ENCODE results near the gene TRIM41.
"Not testable (repeated sequence)": the region's sequence is repeated elsewhere in the genome, so short reads cannot be mapped to it uniquely, and the experiment has no call there.

The TRIM41 gene

GRCh38 chr5:181223058-181223728 lies at the start of gene TRIM41:
TSS of gene TRIM41 (plus strand) at chr5:181223281. CDS start at chr5:181224000, 719 bp downstream.
- DNase-seq, result peak; percentile 99

GRCh38 chr5:181173420-181174342 lies 49.4 kb upstream of the TRIM41 start:
- DNase-seq, result peak; percentile 60

- no peak for DNase-seq
Observed at GRCh38 chr5:181176254-181176952, 46.7 kb upstream of the TRIM41 start.

- DNase-seq, result not testable (repeated sequence)
Observed at GRCh38 chr5:181177559-181177958, 45.5 kb upstream of the TRIM41 start.

GRCh38 chr5:181181650-181182565 lies 41.2 kb upstream of the TRIM41 start:
- peak; percentile 74 for DNase-seq

- no peak for DNase-seq
Observed at GRCh38 chr5:181182651-181183050, 40.4 kb upstream of the TRIM41 start.

- no peak for DNase-seq
Observed at GRCh38 chr5:181184845-181185216, 38.2 kb upstream of the TRIM41 start.

- no peak for DNase-seq
Observed at GRCh38 chr5:181185560-181185959, 37.5 kb upstream of the TRIM41 start.

- DNase-seq, result no peak
Observed at GRCh38 chr5:181186022-181186421, 37.1 kb upstream of the TRIM41 start.

GRCh38 chr5:181186986-181187499 lies 36.0 kb upstream of the TRIM41 start:
- no peak for DNase-seq

GRCh38 chr5:181187500-181188213 lies 35.4 kb upstream of the TRIM41 start:
- peak; percentile 64 for DNase-seq

- DNase-seq, result peak; percentile 81
Observed at GRCh38 chr5:181188700-181189362, 34.2 kb upstream of the TRIM41 start.

GRCh38 chr5:181189363-181189961 lies 33.6 kb upstream of the TRIM41 start:
- DNase-seq, result no peak

- peak; percentile 26 for DNase-seq
Observed at GRCh38 chr5:181189962-181190710, 32.9 kb upstream of the TRIM41 start.

GRCh38 chr5:181190711-181191525 lies 32.2 kb upstream of the TRIM41 start:
- peak; percentile 34 for DNase-seq

GRCh38 chr5:181191526-181192336 lies 31.4 kb upstream of the TRIM41 start:
- DNase-seq, result peak; percentile 97

- no peak for DNase-seq
Observed at GRCh38 chr5:181192337-181193046, 30.6 kb upstream of the TRIM41 start.

All from CD4-positive, alpha-beta T cell treated with Interferon gamma for 1 hour (primary cell).